ENCODE measurements around the gene MAN2C1. TPM values are rescaled to one million over a fixed set of nuclear protein-coding genes. Genes with fewer than 3 reads are reported as not detected.

MAN2C1 gene
- total RNA-seq, 2 donors from 2014 or later = 115 to 176 TPM

GRCh38 chr15:75360856-75361255 lies 7.6 kb downstream of the MAN2C1 start:
- TF ChIP-seq CTCF (IDR thresholded peaks at IDR 0.05) = no peak
- Histone ChIP-seq H3K9me3 (no peaks in the 10 kb centered on the region), H3K27me3 (no peaks in the 10 kb centered on the region), H3K9ac (ENCODE audit: low read depth in 2 of 2, low read length in 2 of 2) (no peak overlapping the region), H3K4me3 (no peak overlapping the region), H3K36me3 (no peaks in the 10 kb centered on the region), H3K4me1 (no peaks in the 10 kb centered on the region), H3K27ac (no peak overlapping the region)
- DNase-seq = no peak
- intact Hi-C loops (cut with DNase I) = loop anchor here (10.0 kb wide), 1 partner anchor 284 kb away; the partner anchor contains the start of genes IMP3 and SNX33

GRCh38 chr15:75360391-75360790 lies 8.0 kb downstream of the MAN2C1 start:
- no peaks in the 10 kb centered on the region for H3K4me1 ChIP-seq
- H3K9ac ChIP-seq (ENCODE audit: low read depth in 2 of 2, low read length in 2 of 2) = no peak overlapping the region
- no peaks in the 10 kb centered on the region for H3K9me3 ChIP-seq
- H3K4me3 ChIP-seq = no peak overlapping the region
- no peaks in the 10 kb centered on the region for H3K27me3 ChIP-seq
- no peak for DNase-seq
- intact Hi-C loops (cut with DNase I) = loop anchor here (10.0 kb wide), 1 partner anchor 284 kb away; the partner anchor contains the start of genes IMP3 and SNX33
- H3K36me3 ChIP-seq = no peaks in the 10 kb centered on the region
- TF ChIP-seq CTCF (IDR thresholded peaks at IDR 0.05) = no peak
- H3K27ac ChIP-seq = no peak overlapping the region

GRCh38 chr15:75359537-75360250 lies 8.7 kb downstream of the MAN2C1 start:
- Histone ChIP-seq H3K27ac (no peak overlapping the region), H3K4me1 (no peaks in the 10 kb centered on the region), H3K27me3 (no peaks in the 10 kb centered on the region), H3K4me3 (no peak overlapping the region), H3K9me3 (no peaks in the 10 kb centered on the region), H3K9ac (ENCODE audit: low read depth in 2 of 2, low read length in 2 of 2) (no peak overlapping the region), H3K36me3 (no peaks in the 10 kb centered on the region)
- no peak for TF ChIP-seq CTCF (IDR thresholded peaks at IDR 0.05)
- intact Hi-C loops (cut with DNase I) = loop anchor here (10.0 kb wide), 1 partner anchor 285 kb away; the partner anchor contains the start of genes IMP3 and SNX33
- no peak for DNase-seq

GRCh38 chr15:75358771-75359536 lies 9.5 kb downstream of the MAN2C1 start:
- no peak overlapping the region for H3K4me3 ChIP-seq
- H3K9ac ChIP-seq (ENCODE audit: low read depth in 2 of 2, low read length in 2 of 2) = no peak overlapping the region
- intact Hi-C loops (cut with DNase I) = no loop called here
- no peaks in the 10 kb centered on the region for H3K36me3 ChIP-seq
- H3K9me3 ChIP-seq = no peaks in the 10 kb centered on the region
- H3K27ac ChIP-seq = no peak overlapping the region
- H3K27me3 ChIP-seq = no peaks in the 10 kb centered on the region
- DNase-seq = no peak
- no peak for TF ChIP-seq CTCF (IDR thresholded peaks at IDR 0.05)
- H3K4me1 ChIP-seq = no peaks in the 10 kb centered on the region

- Histone ChIP-seq H3K36me3 (no peaks in the 10 kb centered on the region), H3K9ac (ENCODE audit: low read depth in 2 of 2, low read length in 2 of 2) (no peak overlapping the region), H3K27me3 (no peaks in the 10 kb centered on the region), H3K4me1 (no peaks in the 10 kb centered on the region), H3K9me3 (no peaks in the 10 kb centered on the region), H3K4me3 (no peak overlapping the region), H3K27ac (no peak overlapping the region)
- no peak for DNase-seq
- TF ChIP-seq CTCF (IDR thresholded peaks at IDR 0.05) = no peak
- intact Hi-C loops (cut with DNase I) = no loop called here
Measured at GRCh38 chr15:75357976-75358673, 10.3 kb downstream of the MAN2C1 start.
